Skin of body (tissue), 3 donors: ENCODE data around the gene ZNF444. TPM values are rescaled to one million over a fixed set of nuclear protein-coding genes. Genes with fewer than 3 reads are reported as not detected.
"Not testable (repeated sequence)": the region's sequence is repeated elsewhere in the genome, so short reads cannot be mapped to it uniquely, and the experiment has no call there.

ENCODE experiments used
- DNase-seq: peaks from one replicate; lab custom pipeline; 2025; lab: John Stamatoyannopoulos, UW
- small RNA-seq: library from RNA; depleted of rRNA; stranded (forward); fragments of <200 nt; gene quantifications from one replicate; pipeline ENCODE3, GENCODE V24; 2014; ENCODE audit warnings: low replicate concordance
- total RNA-seq: library from RNA; depleted of rRNA; stranded (reverse); fragments of >200 nt; gene quantifications from one replicate; pipeline ENCODE4 v1.2.3, GENCODE V29; 2014

ZNF444 gene
- total RNA-seq, 1 donor from 2014 or later: 9.2 TPM

- not testable (repeated sequence) for DNase-seq
These were observed 34.8 kb downstream of the ZNF444 start, which contains the start of gene GALP for GRCh38 chr19:56175861-56176307. Gene GALP (plus strand): TSS chr19:56176008. CDS start chr19:56177109, 1,101 bp downstream.

GRCh38 chr19:56176310-56176709, 35.2 kb downstream of the ZNF444 start:
- not testable (repeated sequence) for DNase-seq

- DNase-seq: no peak
These were observed 35.8 kb downstream of the ZNF444 start for GRCh38 chr19:56176881-56177280.

- no peak for DNase-seq
These were observed 36.6 kb downstream of the ZNF444 start for GRCh38 chr19:56177564-56178243.

GRCh38 chr19:56189785-56190184, 48.7 kb downstream of the ZNF444 start:
- DNase-seq: no peak

- no peak for DNase-seq
These were observed 50.0 kb downstream of the ZNF444 start for GRCh38 chr19:56191115-56191514.

GRCh38 chr19:56191711-56192110, 50.6 kb downstream of the ZNF444 start:
- no peak for DNase-seq

- DNase-seq: no peak
These were observed 53.0 kb downstream of the ZNF444 start for GRCh38 chr19:56193981-56194640.

GRCh38 chr19:56197646-56198045, 56.6 kb downstream of the ZNF444 start, which contains the start of gene ZSCAN5B:
Gene ZSCAN5B (minus strand): TSS chr19:56197783. CDS start chr19:56193052, 4,731 bp downstream.
- DNase-seq: not testable (repeated sequence)

- DNase-seq: no peak
These were observed 58.6 kb downstream of the ZNF444 start for GRCh38 chr19:56199687-56200086.

GRCh38 chr19:56201973-56202372, 60.9 kb downstream of the ZNF444 start, which contains the start of gene ZSCAN5C:
Gene ZSCAN5C (plus strand): TSS chr19:56202273. CDS start chr19:56205914, 3,641 bp downstream.
- DNase-seq: no peak

GRCh38 chr19:56207581-56207980, 66.5 kb downstream of the ZNF444 start:
- DNase-seq: not testable (repeated sequence)

GRCh38 chr19:56209091-56209490, 68.0 kb downstream of the ZNF444 start:
- no peak for DNase-seq

GRCh38 chr19:56210036-56210435, 68.9 kb downstream of the ZNF444 start:
- not testable (repeated sequence) for DNase-seq

Small RNAs within 50 kb of the gene (small RNA-seq; reads per million reads assigned to genes)
- gene AC024580.2 (not detected), gene RF00019 (not detected)

Other genes starting within 250 kb of the ZNF444 start
- not detected for gene NLRP13, start 209.0 kb upstream of the ZNF444 start, total RNA-seq
- not detected for gene NLRP8, start 193.5 kb upstream of the ZNF444 start, total RNA-seq
- not detected for gene NLRP5, start 154.5 kb upstream of the ZNF444 start, total RNA-seq
- 11.3 TPM for gene ZNF787, start 20.0 kb upstream of the ZNF444 start, total RNA-seq
- not detected for gene GALP, start 34.7 kb downstream of the ZNF444 start, total RNA-seq
- gene ZSCAN5B, start 56.5 kb downstream of the ZNF444 start, total RNA-seq: not detected
- not detected for gene ZSCAN5C, start 61.0 kb downstream of the ZNF444 start, total RNA-seq
- 0.79 TPM for gene EDDM13, start 131.5 kb downstream of the ZNF444 start, total RNA-seq
- 4.0 TPM for gene ZSCAN5A, start 173.6 kb downstream of the ZNF444 start, total RNA-seq